ENCODE data around the gene RCBTB1.
A peak's percentile ranks its signal among the peaks of the same experiment; 100 is the strongest.

Gene RCBTB1

DNA sequence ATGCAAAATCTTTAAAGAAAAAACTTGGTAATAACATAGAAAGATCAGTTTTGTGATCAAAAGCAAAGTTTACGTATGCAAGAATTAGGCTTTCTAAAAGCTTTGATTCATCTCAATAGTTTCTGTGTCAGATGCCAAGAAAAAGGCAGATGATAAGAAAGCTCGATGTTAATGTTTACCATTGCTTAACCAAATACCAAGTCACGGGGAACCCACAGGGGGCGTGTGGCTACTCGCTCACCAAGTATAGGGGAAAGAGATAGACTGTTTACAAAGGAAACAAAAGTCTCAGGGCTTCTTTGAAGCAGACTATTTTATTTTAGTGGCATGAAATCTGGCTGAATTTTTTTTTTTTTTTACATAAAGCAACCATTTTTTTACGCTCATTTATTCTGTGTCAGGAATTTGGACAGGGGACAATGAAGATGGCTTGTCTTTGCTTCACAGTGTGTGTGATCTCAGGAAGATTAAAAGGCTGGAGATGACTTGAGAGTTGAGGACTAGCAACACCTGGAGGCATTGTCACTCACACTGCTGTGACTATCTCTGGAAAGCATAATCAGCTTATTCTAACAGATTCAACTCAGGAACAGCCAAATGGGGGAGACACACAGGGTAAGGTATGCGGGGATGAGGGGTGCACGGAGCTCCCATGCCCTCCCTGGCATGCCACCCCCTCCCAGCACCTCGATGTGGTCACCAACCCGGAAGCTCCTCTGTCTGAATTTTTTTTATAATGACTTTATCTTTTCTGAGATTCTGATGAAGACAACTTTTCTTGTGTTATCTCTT is 24.9 kb downstream of the RCBTB1 start:
- peak overlapping the region in 1 of 2 donors; percentile 13 for H3K27ac Mint-ChIP-seq
- H3K36me3 Mint-ChIP-seq (ENCODE audit: insufficient read depth): peaks cover 59% of the 10 kb centered on the region
- H3K9me3 Mint-ChIP-seq: no peaks in the 10 kb centered on the region
- H3K4me1 Mint-ChIP-seq (ENCODE audit: low read depth in 2 of 2): no peaks in the 10 kb centered on the region
- ATAC-seq (replicated peaks) (no peak), DNase-seq (no peak)
- no peak overlapping the region for H3K4me3 Mint-ChIP-seq
- no peaks in the 10 kb centered on the region for H3K27me3 Mint-ChIP-seq

DNA sequence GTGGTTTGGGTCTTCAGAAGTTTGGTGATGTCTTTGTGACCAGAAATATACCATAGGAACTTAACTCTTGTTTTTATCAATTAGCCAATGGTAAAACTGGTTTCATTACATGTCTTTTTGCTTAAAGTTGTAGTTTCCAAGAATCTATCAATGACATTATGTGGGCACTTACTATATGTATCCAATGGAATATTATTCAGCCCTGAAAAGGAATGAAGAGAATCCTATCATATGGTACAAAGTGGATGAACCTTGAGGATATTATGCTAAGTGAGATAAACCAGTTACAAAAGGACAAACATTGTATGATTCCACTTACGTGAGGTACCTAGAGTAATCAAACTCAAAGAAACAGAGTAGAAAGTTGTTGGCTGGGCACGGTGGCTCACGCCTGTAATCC is 26.4 kb downstream of the RCBTB1 start:
- H3K36me3 Mint-ChIP-seq (ENCODE audit: insufficient read depth): peaks cover 55% of the 10 kb centered on the region
- no peaks in the 10 kb centered on the region for H3K4me1 Mint-ChIP-seq (ENCODE audit: low read depth in 2 of 2)

DNA sequence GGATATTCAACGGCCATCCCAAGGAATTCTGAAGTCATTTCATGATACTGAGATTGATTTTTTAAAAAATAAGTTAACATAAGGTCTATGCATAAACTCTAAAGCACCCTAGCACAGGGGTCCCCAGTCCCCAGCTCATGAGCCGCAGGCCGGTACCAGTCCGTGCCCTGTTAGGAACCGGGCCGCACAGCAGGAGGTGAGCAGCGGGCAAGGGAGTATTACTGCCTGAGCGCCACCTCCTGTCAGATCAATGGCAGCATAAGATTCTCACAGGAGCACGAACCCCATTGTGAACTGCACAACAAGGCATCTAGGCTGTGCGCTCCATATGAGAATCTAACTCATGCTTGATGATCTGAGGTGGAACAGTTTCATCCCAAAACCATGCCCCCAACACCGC is 31.0 kb downstream of the RCBTB1 start:
- Mint-ChIP-seq H3K9me3 (no peaks in the 10 kb centered on the region), H3K27ac (no peak overlapping the region), H3K36me3 (ENCODE audit: insufficient read depth) (peaks cover 40% of the 10 kb centered on the region), H3K4me3 (no peak overlapping the region), H3K27me3 (no peaks in the 10 kb centered on the region), H3K4me1 (ENCODE audit: low read depth in 2 of 2) (no peaks in the 10 kb centered on the region)
- no peak for ATAC-seq (replicated peaks)
- DNase-seq: no peak

More for the DNA sequence above, 26.4 kb downstream of the RCBTB1 start:
- no peak overlapping the region for H3K27ac Mint-ChIP-seq
- no peak for DNase-seq
- H3K27me3 Mint-ChIP-seq: no peaks in the 10 kb centered on the region
- no peak for ATAC-seq (replicated peaks)
- no peaks in the 10 kb centered on the region for H3K9me3 Mint-ChIP-seq
- no peak overlapping the region for H3K4me3 Mint-ChIP-seq

DNA sequence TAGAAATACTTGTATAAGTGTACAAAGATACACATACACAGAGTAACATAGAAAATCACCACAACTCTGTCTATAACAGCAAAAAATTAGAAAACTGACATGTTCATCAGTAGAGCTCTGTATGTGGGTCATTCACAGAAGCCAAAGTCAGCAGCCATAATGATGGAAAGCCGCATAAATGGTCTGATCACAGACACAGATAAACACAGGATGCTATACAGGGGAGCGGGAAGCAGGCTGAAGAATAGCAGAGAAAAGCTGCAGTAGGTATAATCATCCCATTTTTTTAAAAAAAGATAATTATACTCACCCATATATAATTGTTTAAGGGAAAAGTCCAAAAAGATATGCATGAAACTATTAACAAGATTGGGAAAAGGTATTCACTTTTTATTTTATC is 31.5 kb downstream of the RCBTB1 start:
- DNase-seq: no peak
- no peaks in the 10 kb centered on the region for H3K27me3 Mint-ChIP-seq
- no peaks in the 10 kb centered on the region for H3K9me3 Mint-ChIP-seq
- no peak overlapping the region for H3K4me3 Mint-ChIP-seq
- H3K27ac Mint-ChIP-seq: no peak overlapping the region
- no peak for ATAC-seq (replicated peaks)
- H3K36me3 Mint-ChIP-seq (ENCODE audit: insufficient read depth): peaks cover 38% of the 10 kb centered on the region
- H3K4me1 Mint-ChIP-seq (ENCODE audit: low read depth in 2 of 2): no peaks in the 10 kb centered on the region

DNA sequence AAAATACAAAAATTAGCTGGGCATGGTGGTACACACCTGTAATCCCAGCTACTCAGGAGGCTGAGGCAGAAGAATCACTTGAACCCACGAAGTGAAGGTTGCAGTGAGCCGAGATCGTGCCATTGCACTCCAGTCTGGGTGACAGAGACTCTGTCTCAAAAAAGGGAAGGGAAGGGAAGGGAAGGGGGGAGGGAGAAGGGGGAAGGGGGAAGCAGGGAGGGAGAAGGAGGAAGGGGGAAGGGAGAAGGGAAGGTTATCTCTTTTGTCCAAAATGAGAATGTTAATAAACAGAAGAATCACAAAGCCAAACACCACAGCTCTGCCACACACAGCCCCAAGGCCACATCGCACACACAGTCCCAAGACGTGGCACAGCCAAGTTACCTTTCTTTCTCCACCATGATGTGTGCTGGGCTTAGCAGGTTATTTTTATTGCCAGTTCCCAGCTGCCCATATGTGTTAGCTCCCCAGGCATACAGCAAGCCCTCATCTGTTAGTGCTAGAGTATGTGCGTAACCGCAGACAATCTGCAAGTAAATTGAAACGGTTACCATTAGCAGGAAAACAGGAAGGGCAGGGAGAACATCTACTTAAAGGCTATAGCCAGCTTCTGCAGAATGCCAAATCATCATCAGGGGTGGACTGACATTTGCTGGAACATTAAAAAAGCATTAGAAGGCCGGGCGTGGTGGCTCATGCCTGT is 34.3 kb downstream of the RCBTB1 start:
- H3K27me3 Mint-ChIP-seq: no peaks in the 10 kb centered on the region
- no peak overlapping the region for H3K27ac Mint-ChIP-seq
- ATAC-seq (replicated peaks) (no peak), DNase-seq (no peak)
- H3K9me3 Mint-ChIP-seq: no peaks in the 10 kb centered on the region
- H3K4me3 Mint-ChIP-seq: no peak overlapping the region
- peaks cover 0 to 2% of the 10 kb centered on the region in 2 donors for H3K4me1 Mint-ChIP-seq (ENCODE audit: low read depth in 2 of 2)
- H3K36me3 Mint-ChIP-seq (ENCODE audit: insufficient read depth): peaks cover 45% of the 10 kb centered on the region

DNA sequence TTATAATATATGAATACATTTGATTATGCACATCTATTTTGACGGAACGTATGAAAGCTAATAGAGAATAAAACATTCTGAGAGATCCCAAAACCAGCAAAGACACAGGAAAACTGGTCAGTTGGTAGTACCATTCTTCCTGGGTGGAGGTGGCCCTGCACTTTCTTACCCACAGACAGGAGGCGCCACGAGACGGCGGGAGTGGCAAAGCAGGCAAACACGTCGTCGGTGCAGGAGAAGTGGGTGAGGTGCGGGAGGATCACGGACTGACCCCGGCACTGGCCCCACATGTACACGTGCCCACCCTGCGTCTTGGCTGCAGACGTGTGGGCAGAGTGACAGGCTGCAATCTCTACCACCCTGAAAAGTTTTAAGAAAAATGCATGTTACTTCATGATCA is 36.1 kb downstream of the RCBTB1 start:
- Mint-ChIP-seq H3K4me1 (ENCODE audit: low read depth in 2 of 2) (peaks cover 0 to 2% of the 10 kb centered on the region in 2 donors), H3K27me3 (no peaks in the 10 kb centered on the region), H3K4me3 (no peak overlapping the region), H3K9me3 (no peaks in the 10 kb centered on the region), H3K36me3 (ENCODE audit: insufficient read depth) (peaks cover 42% of the 10 kb centered on the region), H3K27ac (no peak overlapping the region)
- DNase-seq: no peak
- ATAC-seq (replicated peaks): no peak

DNA sequence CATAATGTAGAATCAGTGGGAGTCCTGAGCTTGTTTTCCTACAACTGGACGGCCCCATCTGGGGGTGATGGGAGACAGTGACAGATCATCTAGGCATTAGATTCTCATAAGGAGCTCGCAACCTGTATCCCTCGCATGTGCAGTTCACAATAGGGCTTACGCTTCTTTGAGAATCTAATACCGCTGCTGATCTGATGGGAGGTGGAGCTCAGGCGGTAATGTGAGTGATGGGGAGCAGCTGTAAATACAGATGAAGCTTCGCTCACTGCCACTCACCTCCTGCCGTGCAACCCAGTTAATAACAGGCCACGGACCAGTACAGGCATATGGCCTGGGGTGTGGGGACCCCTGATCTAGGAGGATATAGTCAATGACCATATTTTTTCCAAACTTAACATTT is 38.8 kb downstream of the RCBTB1 start:
- ATAC-seq (replicated peaks): no peak
- peaks cover 47% of the 10 kb centered on the region for H3K36me3 Mint-ChIP-seq (ENCODE audit: insufficient read depth)

DNA sequence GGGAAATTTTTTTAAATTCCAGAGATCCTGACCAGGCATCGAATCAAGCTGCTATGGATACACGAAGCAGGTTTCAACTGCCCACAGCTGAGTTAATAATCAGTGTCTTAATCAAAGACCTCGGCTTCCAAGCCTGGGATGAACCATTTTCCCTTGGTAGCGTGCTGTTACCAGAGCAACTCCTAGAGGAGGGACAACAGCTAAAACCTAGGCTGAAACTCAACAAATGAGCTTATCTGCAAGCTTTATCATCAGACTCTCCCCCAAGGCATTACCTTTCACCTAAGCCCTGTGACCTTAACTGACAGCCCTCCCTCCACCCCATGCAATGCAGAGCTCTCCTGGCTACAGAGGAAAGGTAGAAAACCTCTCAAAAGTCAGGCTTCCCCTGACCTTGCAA is 39.7 kb downstream of the RCBTB1 start:
- no peak for DNase-seq
- H3K4me3 Mint-ChIP-seq: no peak overlapping the region
- H3K36me3 Mint-ChIP-seq (ENCODE audit: insufficient read depth): peaks cover 49% of the 10 kb centered on the region
- no peaks in the 10 kb centered on the region for H3K9me3 Mint-ChIP-seq
- ATAC-seq (replicated peaks): no peak
- H3K4me1 Mint-ChIP-seq (ENCODE audit: low read depth in 2 of 2): peaks cover 0 to 2% of the 10 kb centered on the region in 2 donors
- H3K27me3 Mint-ChIP-seq: no peaks in the 10 kb centered on the region
- H3K27ac Mint-ChIP-seq: no peak overlapping the region

More for the DNA sequence above, 38.8 kb downstream of the RCBTB1 start:
- peaks cover 0 to 2% of the 10 kb centered on the region in 2 donors for H3K4me1 Mint-ChIP-seq (ENCODE audit: low read depth in 2 of 2)
- H3K27ac Mint-ChIP-seq: no peak overlapping the region
- DNase-seq: no peak
- no peaks in the 10 kb centered on the region for H3K27me3 Mint-ChIP-seq
- no peaks in the 10 kb centered on the region for H3K9me3 Mint-ChIP-seq
- no peak overlapping the region for H3K4me3 Mint-ChIP-seq

DNA sequence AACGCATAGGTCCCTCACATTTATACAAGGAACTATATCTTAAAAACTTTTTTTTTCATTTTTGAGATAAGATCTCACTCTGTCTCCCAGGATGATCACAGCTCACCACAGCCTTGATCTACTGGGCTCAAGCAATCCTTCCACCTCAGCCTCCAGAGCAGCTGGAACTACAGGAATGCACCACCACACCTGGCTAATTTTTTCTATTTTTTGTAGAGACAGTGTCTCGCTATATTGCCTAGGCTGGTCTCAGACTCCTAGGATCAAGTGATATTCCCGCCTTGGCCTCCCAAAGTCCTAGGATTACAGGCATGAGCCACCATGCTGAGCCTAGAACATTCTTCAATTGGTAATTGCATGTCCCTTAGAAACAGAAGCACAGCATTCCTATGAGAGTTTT is 41.7 kb downstream of the RCBTB1 start:
- Mint-ChIP-seq H3K27ac (no peak overlapping the region), H3K9me3 (no peaks in the 10 kb centered on the region), H3K36me3 (ENCODE audit: insufficient read depth) (peaks cover 50% of the 10 kb centered on the region), H3K4me3 (no peak overlapping the region), H3K4me1 (ENCODE audit: low read depth in 2 of 2) (peaks cover 1 to 4% of the 10 kb centered on the region in 2 donors), H3K27me3 (no peaks in the 10 kb centered on the region)
- DNase-seq (no peak), ATAC-seq (replicated peaks) (no peak)

DNA sequence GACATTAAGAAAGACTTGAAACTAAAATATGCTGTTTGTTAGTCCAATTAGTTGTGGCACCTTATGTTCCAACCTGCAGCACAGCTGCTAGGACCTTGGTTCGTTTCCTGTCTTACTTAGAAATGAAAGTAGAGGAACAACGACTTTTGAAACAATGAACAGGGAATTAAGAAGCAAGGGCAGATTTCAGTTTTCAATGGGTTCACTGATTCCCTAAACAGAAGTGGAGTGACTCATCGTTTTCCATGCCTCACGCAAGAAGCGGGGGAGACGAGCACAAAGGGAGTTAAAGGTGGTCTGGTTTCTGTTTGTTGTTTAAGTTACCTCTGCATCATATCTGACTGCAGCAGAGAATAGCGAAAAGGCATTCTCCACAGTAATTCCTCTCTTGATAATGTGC is 44.8 kb downstream of the RCBTB1 start:
- Mint-ChIP-seq H3K9me3 (no peaks in the 10 kb centered on the region), H3K27me3 (no peaks in the 10 kb centered on the region), H3K4me3 (peak overlapping the region; percentile 5 to 34), H3K27ac (peak overlapping the region in 1 of 2 donors; percentile 35), H3K36me3 (ENCODE audit: insufficient read depth) (peaks cover 42% of the 10 kb centered on the region), H3K4me1 (ENCODE audit: low read depth in 2 of 2) (peaks cover 2 to 4% of the 10 kb centered on the region in 2 donors)
- DNase-seq: no peak
- no peak for ATAC-seq (replicated peaks)

DNA sequence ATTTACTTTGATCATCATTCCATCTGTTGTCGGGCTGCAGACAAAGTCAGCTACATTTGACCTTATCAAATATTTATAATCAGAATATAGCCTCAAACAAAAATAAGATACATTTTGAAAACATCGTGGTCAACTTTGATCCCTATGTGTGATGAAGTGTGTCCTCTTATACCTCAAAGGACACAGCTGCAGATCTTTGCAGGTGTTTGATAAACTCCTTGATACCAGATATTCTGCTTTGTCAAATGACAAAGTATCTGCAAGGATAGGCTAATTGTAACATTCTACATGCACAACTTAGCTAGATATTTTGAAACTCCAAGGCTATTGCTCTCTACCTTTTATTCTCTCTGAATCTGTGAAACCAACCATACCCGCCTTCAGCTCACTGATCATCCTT is 45.6 kb downstream of the RCBTB1 start:
- H3K27me3 Mint-ChIP-seq: no peaks in the 10 kb centered on the region
- peaks cover 2 to 4% of the 10 kb centered on the region in 2 donors for H3K4me1 Mint-ChIP-seq (ENCODE audit: low read depth in 2 of 2)
- H3K36me3 Mint-ChIP-seq (ENCODE audit: insufficient read depth): peaks cover 40% of the 10 kb centered on the region
- DNase-seq (no peak), ATAC-seq (replicated peaks) (no peak)
- no peak overlapping the region for H3K27ac Mint-ChIP-seq
- H3K9me3 Mint-ChIP-seq: no peaks in the 10 kb centered on the region
- no peak overlapping the region for H3K4me3 Mint-ChIP-seq

DNA sequence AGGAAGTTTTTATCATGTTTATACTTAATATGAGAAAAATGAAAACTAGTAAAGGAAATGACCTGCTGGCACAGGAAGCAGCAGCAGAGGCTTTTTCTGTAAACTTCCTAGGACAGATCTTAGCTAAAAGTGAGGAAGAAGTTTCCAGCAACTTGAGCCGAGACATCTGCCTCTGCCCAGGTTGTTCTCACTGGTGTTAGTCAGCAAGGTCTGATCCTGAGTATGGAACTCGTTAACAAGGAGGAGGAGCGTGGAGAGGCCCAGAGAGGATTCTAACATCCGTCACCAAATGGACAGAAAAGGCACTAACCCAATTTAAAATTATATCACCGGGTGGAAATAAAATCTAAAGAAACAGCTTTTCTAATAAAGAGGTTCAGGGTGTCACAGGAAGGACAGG is 46.0 kb downstream of the RCBTB1 start:
- H3K9me3 Mint-ChIP-seq: no peaks in the 10 kb centered on the region
- H3K27ac Mint-ChIP-seq: no peak overlapping the region
- peaks cover 40% of the 10 kb centered on the region for H3K36me3 Mint-ChIP-seq (ENCODE audit: insufficient read depth)

DNA sequence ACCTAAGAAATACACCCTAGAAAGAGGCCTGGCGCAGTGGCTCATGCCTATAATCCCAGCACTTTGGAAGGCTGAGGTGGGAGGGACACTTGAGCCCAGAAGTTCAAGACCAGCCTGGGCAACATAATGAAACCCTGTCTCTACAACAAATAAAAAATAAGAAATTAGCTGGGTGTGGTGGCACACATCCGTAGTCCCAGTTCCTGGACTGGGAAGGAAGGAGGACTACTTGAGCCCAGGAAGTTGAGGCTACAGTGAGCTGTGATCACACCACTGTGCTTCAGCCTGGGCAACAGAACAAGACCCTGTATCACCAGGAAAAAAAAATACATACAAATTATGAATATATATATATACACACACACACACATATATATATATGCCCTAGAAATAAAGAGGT is 47.0 kb downstream of the RCBTB1 start:
- no peak for DNase-seq
- H3K27ac Mint-ChIP-seq: no peak overlapping the region

More for the DNA sequence above, 46.0 kb downstream of the RCBTB1 start:
- peak overlapping the region in 1 of 2 donors; percentile 36 for H3K4me3 Mint-ChIP-seq
- DNase-seq (no peak), ATAC-seq (replicated peaks) (no peak)
- H3K4me1 Mint-ChIP-seq (ENCODE audit: low read depth in 2 of 2): peaks cover 2 to 4% of the 10 kb centered on the region in 2 donors
- no peaks in the 10 kb centered on the region for H3K27me3 Mint-ChIP-seq

More for the DNA sequence above, 47.0 kb downstream of the RCBTB1 start:
- Mint-ChIP-seq H3K9me3 (no peaks in the 10 kb centered on the region), H3K4me1 (ENCODE audit: low read depth in 2 of 2) (peaks cover 2 to 4% of the 10 kb centered on the region in 2 donors), H3K36me3 (ENCODE audit: insufficient read depth) (peaks cover 40% of the 10 kb centered on the region), H3K4me3 (no peak overlapping the region), H3K27me3 (no peaks in the 10 kb centered on the region)
- no peak for ATAC-seq (replicated peaks)

Measured in effector memory CD8-positive, alpha-beta T cell (primary cell).